SK-N-SH treated with all-trans-retinoic acid at 6 μM for 48 hours (cell line): ENCODE results near the gene CCR1.

Experiments used
- ATAC-seq: fragments of 200-7000 bp; cut with Tn5 transposase; 3 replicates; pipeline ENCODE4 v1.9.1; 2020; ENCODE audit warnings: mild to moderate bottlenecking, moderate library complexity
- ARNTL ChIP-seq: fragments of 450-650 bp; formaldehyde crosslinking; IDR thresholded peaks from 2 replicates; pipeline ENCODE4 v1.5.0; 2020; ENCODE audit warnings: low read depth, mild to moderate bottlenecking, moderate library complexity, borderline replicate concordance
- BACH2 ChIP-seq: fragments of 250-450 bp; sonication (Bioruptor Pico); IDR thresholded peaks from 2 replicates; pipeline ENCODE4 v1.9.0; 2021; ENCODE audit warnings: mild to moderate bottlenecking, borderline replicate concordance
- CREB5 ChIP-seq: fragments of 250-450 bp; sonication (Bioruptor Pico); IDR thresholded peaks from 2 replicates; pipeline ENCODE4 v1.5.1; 2020; ENCODE audit warnings: low read depth, mild to moderate bottlenecking, moderate library complexity
- CSDC2 ChIP-seq: fragments of 250-450 bp; sonication (Bioruptor Pico); IDR thresholded peaks from 2 replicates; pipeline ENCODE4 v1.5.0; 2020; ENCODE audit warnings: mild to moderate bottlenecking, moderate library complexity
- CSRNP3 ChIP-seq: fragments of 250-450 bp; sonication (Bioruptor Pico); IDR thresholded peaks from 2 replicates; pipeline ENCODE4 v1.5.1; 2021; ENCODE audit warnings: mild to moderate bottlenecking, moderate library complexity
- ESRRG ChIP-seq: fragments of 250-450 bp; sonication (Bioruptor Pico); IDR thresholded peaks from 2 replicates; pipeline ENCODE4 v1.6.1; 2021; ENCODE audit warnings: mild to moderate bottlenecking
- GLIS3 ChIP-seq: fragments of 250-450 bp; sonication (Bioruptor Pico); IDR thresholded peaks from 2 replicates; pipeline ENCODE4 v1.5.0; 2020; ENCODE audit warnings: mild to moderate bottlenecking, moderate library complexity
- ISL1 ChIP-seq: fragments of 250-450 bp; sonication (Bioruptor Pico); IDR thresholded peaks from 2 replicates; pipeline ENCODE4 v2.1.2; 2022; ENCODE audit warnings: mild to moderate bottlenecking, moderate library complexity
- OSR1 ChIP-seq: fragments of 250-450 bp; sonication (Bioruptor Pico); IDR thresholded peaks from 2 replicates; pipeline ENCODE4 v1.8.0; 2022; ENCODE audit warnings: moderate library complexity, mild to moderate bottlenecking, inconsistent platforms
- PATZ1 ChIP-seq: fragments of 250-450 bp; sonication (Bioruptor Pico); IDR thresholded peaks from 2 replicates; pipeline ENCODE4 v1.8.0; 2020; ENCODE audit warnings: mild to moderate bottlenecking, moderate library complexity, borderline replicate concordance
- POU6F1 ChIP-seq: fragments of 250-450 bp; sonication (Bioruptor Pico); IDR thresholded peaks from 2 replicates; pipeline ENCODE4 v1.8.0; 2021; ENCODE audit warnings: low read depth, mild to moderate bottlenecking, moderate library complexity, borderline replicate concordance
- PPARA ChIP-seq: fragments of 250-450 bp; sonication (Bioruptor Pico); IDR thresholded peaks from 2 replicates; pipeline ENCODE4 v1.5.0; 2020; ENCODE audit warnings: mild to moderate bottlenecking, borderline replicate concordance
- RARB ChIP-seq: fragments of 250-450 bp; sonication (Bioruptor Pico); IDR thresholded peaks from 2 replicates; pipeline ENCODE4 v1.8.0; 2021; ENCODE audit warnings: mild to moderate bottlenecking, moderate library complexity
- SNAI2 ChIP-seq: fragments of 250-450 bp; sonication (Bioruptor Pico); IDR thresholded peaks from 2 replicates; pipeline ENCODE4 v1.5.0; 2020; ENCODE audit warnings: mild to moderate bottlenecking, moderate library complexity
- TCF4 ChIP-seq: fragments of 250-450 bp; sonication (Bioruptor Pico); IDR thresholded peaks from 2 replicates; pipeline ENCODE4 v1.8.0; 2021; ENCODE audit warnings: mild to moderate bottlenecking, moderate library complexity, borderline replicate concordance
- TOX ChIP-seq: fragments of 250-450 bp; sonication (Bioruptor Pico); IDR thresholded peaks from 2 replicates; pipeline ENCODE4 v1.8.0; 2021; ENCODE audit warnings: mild to moderate bottlenecking, moderate library complexity, borderline replicate concordance
- TSHZ2 ChIP-seq: fragments of 250-450 bp; sonication (Bioruptor Pico); IDR thresholded peaks from 2 replicates; pipeline ENCODE4 v1.5.0; 2020; ENCODE audit warnings: mild to moderate bottlenecking, moderate library complexity
- ZC3H10 ChIP-seq: fragments of 250-450 bp; sonication (Bioruptor Pico); IDR thresholded peaks from 2 replicates; pipeline ENCODE4 v1.5.1; 2021; ENCODE audit warnings: mild to moderate bottlenecking, moderate library complexity
- ZFP3 ChIP-seq: fragments of 250-450 bp; sonication (Bioruptor Pico); IDR thresholded peaks from 2 replicates; pipeline ENCODE4 v1.5.0; 2020; ENCODE audit warnings: mild to moderate bottlenecking, moderate library complexity
- ZFP30 ChIP-seq: fragments of 450-650 bp; formaldehyde crosslinking; IDR thresholded peaks from 2 replicates; pipeline ENCODE4 v1.5.0; 2022; ENCODE audit warnings: mild to moderate bottlenecking, moderate library complexity
- ZNF565 ChIP-seq: fragments of 450-650 bp; formaldehyde crosslinking; conservative IDR thresholded peaks from 2 replicates; pipeline ENCODE4 v1.5.0; 2020; ENCODE audit warnings: low read depth, mild to moderate bottlenecking, moderate library complexity
- ZNF70 ChIP-seq: fragments of 450-650 bp; formaldehyde crosslinking; IDR thresholded peaks from 2 replicates; pipeline ENCODE4 v1.5.0; 2020; ENCODE audit warnings: mild to moderate bottlenecking, moderate library complexity
- ZNF8 ChIP-seq: fragments of 450-650 bp; formaldehyde crosslinking; IDR thresholded peaks from 2 replicates; pipeline ENCODE4 v1.5.0; 2020; ENCODE audit warnings: mild to moderate bottlenecking, moderate library complexity

Gene CCR1

GRCh38 chr3:46215810-46216414, 7.8 kb upstream of the CCR1 start:
- no peak for ATAC-seq
- no peak for TF ChIP-seq TOX (CRISPR knock-in tag)
- TF ChIP-seq ISL1 (CRISPR knock-in tag) = no peak
- TF ChIP-seq ZNF565 (CRISPR knock-in tag) = no peak
- TF ChIP-seq SNAI2 (CRISPR knock-in tag) = no peak
- TF ChIP-seq ESRRG (CRISPR knock-in tag) = no peak
- TF ChIP-seq ARNTL = no peak
- no peak for TF ChIP-seq ZNF70
- TF ChIP-seq CSDC2 = no peak
- no peak for TF ChIP-seq GLIS3 (CRISPR knock-in tag)
- TF ChIP-seq PPARA (CRISPR knock-in tag) = no peak
- no peak for TF ChIP-seq OSR1 (CRISPR knock-in tag)
- no peak for TF ChIP-seq ZFP3 (CRISPR knock-in tag)
- no peak for TF ChIP-seq TSHZ2 (CRISPR knock-in tag)
- no peak for TF ChIP-seq PATZ1 (CRISPR knock-in tag)
- no peak for TF ChIP-seq BACH2 (CRISPR knock-in tag)
- no peak for TF ChIP-seq TCF4 (CRISPR knock-in tag)
- no peak for TF ChIP-seq RARB (CRISPR knock-in tag)
- no peak for TF ChIP-seq CREB5 (CRISPR knock-in tag)
- no peak for TF ChIP-seq CSRNP3 (CRISPR knock-in tag)
- no peak for TF ChIP-seq ZNF8 (CRISPR knock-in tag)

- no peak for ATAC-seq
- TF ChIP-seq ZNF70 = no peak
- TF ChIP-seq ZC3H10 (CRISPR knock-in tag) = no peak
- TF ChIP-seq POU6F1 (CRISPR knock-in tag) = no peak
- no peak for TF ChIP-seq ARNTL
- TF ChIP-seq ZNF8 (CRISPR knock-in tag) = no peak
- no peak for TF ChIP-seq GLIS3 (CRISPR knock-in tag)
- TF ChIP-seq CREB5 (CRISPR knock-in tag) = no peak
- TF ChIP-seq OSR1 (CRISPR knock-in tag) = no peak
- TF ChIP-seq BACH2 (CRISPR knock-in tag) = no peak
- TF ChIP-seq PPARA (CRISPR knock-in tag) = no peak
- no peak for TF ChIP-seq ZFP30 (CRISPR knock-in tag)
- TF ChIP-seq CSDC2 = no peak
These were observed 6.7 kb upstream of the CCR1 start for GRCh38 chr3:46214751-46215352.
